ENCODE measurements around the gene CCP110.
"Not testable (repeated sequence)": the region's sequence is repeated elsewhere in the genome, so short reads cannot be mapped to it uniquely, and the experiment has no call there.

Gene CCP110

GRCh38 chr16:19513377-19514053 lies 10.2 kb upstream of the CCP110 start:
- no peak for DNase-seq

GRCh38 chr16:19515757-19516156 lies 8.0 kb upstream of the CCP110 start:
- no peak for DNase-seq

- DNase-seq = no peak
Observed at GRCh38 chr16:19517424-19518089, 6.2 kb upstream of the CCP110 start.

GRCh38 chr16:19518388-19518787 lies 5.4 kb upstream of the CCP110 start:
- DNase-seq = no peak

- no peak for DNase-seq
Observed at GRCh38 chr16:19520861-19521331, 2.8 kb upstream of the CCP110 start.

- peak; percentile 66 for DNase-seq
Observed at GRCh38 chr16:19521471-19522396, 2.0 kb upstream of the CCP110 start, which contains the start of gene GDE1. TSS of gene GDE1 (minus strand) at chr16:19522098. CDS start at chr16:19521964, 134 bp downstream.

GRCh38 chr16:19522397-19522732 lies 1.4 kb upstream of the CCP110 start:
- no peak for DNase-seq

GRCh38 chr16:19522760-19523159 lies 982 bp upstream of the CCP110 start:
- DNase-seq = no peak

- no peak for DNase-seq
Observed at GRCh38 chr16:19523184-19523558, 571 bp upstream of the CCP110 start.

GRCh38 chr16:19524356-19524615 lies 544 bp downstream of the CCP110 start:
- no peak for DNase-seq

- DNase-seq = no peak
Observed at GRCh38 chr16:19524616-19525384, 1.1 kb downstream of the CCP110 start.

- no peak for DNase-seq
Observed at GRCh38 chr16:19525385-19525723, 1.6 kb downstream of the CCP110 start.

- DNase-seq = no peak
Observed at GRCh38 chr16:19527161-19527560, 3.4 kb downstream of the CCP110 start.

GRCh38 chr16:19528666-19529065 lies 4.9 kb downstream of the CCP110 start:
- no peak for DNase-seq

GRCh38 chr16:19532601-19533000 lies 8.9 kb downstream of the CCP110 start:
- no peak for DNase-seq

- DNase-seq = no peak
Observed at GRCh38 chr16:19540241-19540970, 16.7 kb downstream of the CCP110 start.

- no peak for DNase-seq
Observed at GRCh38 chr16:19542138-19542821, 18.5 kb downstream of the CCP110 start.

- not testable (repeated sequence) for DNase-seq
Observed at GRCh38 chr16:19543278-19543996, 19.7 kb downstream of the CCP110 start.

GRCh38 chr16:19548144-19548543 lies 24.4 kb downstream of the CCP110 start:
- DNase-seq = no peak

GRCh38 chr16:19549673-19550072 lies 25.9 kb downstream of the CCP110 start:
- no peak for DNase-seq

All from GOT3 (cell line).